ENCODE results near the gene VOPP1. TPM values are rescaled to one million over a fixed set of nuclear protein-coding genes. Genes with fewer than 3 reads are reported as not detected.
A peak's percentile ranks its signal among the peaks of the same experiment; 100 is the strongest.

VOPP1 gene
- total and polyA plus RNA-seq, 10 of the 15 experiments (the other 5 are each of a cell fraction or from before 2014, with no cell fraction given), result 32.8 to 206 (median 129) TPM

DNA sequence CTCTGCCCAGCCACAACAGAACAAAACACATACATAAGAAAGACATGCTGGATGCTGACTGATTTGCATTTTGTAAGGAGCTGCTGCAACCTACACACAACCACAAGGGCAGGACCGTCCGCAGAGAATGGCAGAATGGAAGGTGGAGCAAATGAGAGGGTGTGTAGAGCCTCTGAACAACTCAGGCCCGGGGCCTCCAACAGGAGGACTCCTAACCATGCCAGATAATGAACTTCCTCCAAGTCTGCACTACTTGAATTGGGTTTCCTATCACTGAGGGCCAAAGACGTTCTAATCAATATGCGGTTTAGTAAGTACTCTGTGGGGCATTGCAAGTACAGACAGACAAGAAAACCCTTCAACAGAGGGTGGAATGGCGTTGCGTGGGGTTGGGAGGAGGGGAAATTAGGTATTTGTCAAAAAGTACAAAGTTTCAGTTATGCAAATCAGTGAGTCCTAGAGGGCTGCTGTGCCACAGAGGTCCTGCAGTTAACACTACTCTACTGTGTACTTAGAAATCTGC lies 14.6 kb downstream of the VOPP1 start (continued):
- peak; percentile 73 for TF ChIP-seq ATF7 (IDR thresholded peaks at IDR 0.05; ENCODE audit: low read depth)
- TF ChIP-seq SMC3 (IDR thresholded peaks at IDR 0.05; ENCODE audit: borderline replicate concordance, low read length), result no peak; the same call in 1 of the 2 replicates
- no peak for TF ChIP-seq WRNIP1 (IDR thresholded peaks at IDR 0.05; ENCODE audit: borderline replicate concordance, low read depth, low read length)
- TF ChIP-seq ESRRA (IDR thresholded peaks at IDR 0.05; ENCODE audit: low read length), result no peak
- no peak for TF ChIP-seq CEBPZ (IDR thresholded peaks at IDR 0.05; ENCODE audit: low read depth, low read length)
- TF ChIP-seq, protein P1, sequence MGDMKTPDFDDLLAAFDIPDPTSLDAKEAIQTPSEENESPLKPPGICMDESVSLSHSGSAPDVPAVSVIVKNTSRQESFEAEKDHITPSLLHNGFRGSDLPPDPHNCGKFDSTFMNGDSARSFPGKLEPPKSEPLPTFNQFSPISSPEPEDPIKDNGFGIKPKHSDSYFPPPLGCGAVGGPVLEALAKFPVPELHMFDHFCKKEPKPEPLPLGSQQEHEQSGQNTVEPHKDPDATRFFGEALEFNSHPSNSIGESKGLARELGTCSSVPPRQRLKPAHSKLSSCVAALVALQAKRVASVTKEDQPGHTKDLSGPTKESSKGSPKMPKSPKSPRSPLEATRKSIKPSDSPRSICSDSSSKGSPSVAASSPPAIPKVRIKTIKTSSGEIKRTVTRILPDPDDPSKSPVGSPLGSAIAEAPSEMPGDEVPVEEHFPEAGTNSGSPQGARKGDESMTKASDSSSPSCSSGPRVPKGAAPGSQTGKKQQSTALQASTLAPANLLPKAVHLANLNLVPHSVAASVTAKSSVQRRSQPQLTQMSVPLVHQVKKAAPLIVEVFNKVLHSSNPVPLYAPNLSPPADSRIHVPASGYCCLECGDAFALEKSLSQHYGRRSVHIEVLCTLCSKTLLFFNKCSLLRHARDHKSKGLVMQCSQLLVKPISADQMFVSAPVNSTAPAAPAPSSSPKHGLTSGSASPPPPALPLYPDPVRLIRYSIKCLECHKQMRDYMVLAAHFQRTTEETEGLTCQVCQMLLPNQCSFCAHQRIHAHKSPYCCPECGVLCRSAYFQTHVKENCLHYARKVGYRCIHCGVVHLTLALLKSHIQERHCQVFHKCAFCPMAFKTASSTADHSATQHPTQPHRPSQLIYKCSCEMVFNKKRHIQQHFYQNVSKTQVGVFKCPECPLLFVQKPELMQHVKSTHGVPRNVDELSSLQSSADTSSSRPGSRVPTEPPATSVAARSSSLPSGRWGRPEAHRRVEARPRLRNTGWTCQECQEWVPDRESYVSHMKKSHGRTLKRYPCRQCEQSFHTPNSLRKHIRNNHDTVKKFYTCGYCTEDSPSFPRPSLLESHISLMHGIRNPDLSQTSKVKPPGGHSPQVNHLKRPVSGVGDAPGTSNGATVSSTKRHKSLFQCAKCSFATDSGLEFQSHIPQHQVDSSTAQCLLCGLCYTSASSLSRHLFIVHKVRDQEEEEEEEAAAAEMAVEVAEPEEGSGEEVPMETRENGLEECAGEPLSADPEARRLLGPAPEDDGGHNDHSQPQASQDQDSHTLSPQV (IDR thresholded peaks at IDR 0.05), result no peak
- peak; percentile 89 for TF ChIP-seq POU2F2 (IDR thresholded peaks at IDR 0.05; ENCODE audit: borderline replicate concordance, low read depth, low read length)
- peak; percentile 70 for TF ChIP-seq EED (IDR thresholded peaks at IDR 0.05; ENCODE audit: low read depth)
- TF ChIP-seq NFXL1 (IDR thresholded peaks at IDR 0.05; ENCODE audit: borderline replicate concordance), result no peak
- no peak for TF ChIP-seq MYB (IDR thresholded peaks at IDR 0.05; ENCODE audit: borderline replicate concordance, low read depth, low read length)
- peak; percentile 78 for TF ChIP-seq MTA2 (IDR thresholded peaks at IDR 0.05; ENCODE audit: low read depth)
- TF ChIP-seq, protein P2, sequence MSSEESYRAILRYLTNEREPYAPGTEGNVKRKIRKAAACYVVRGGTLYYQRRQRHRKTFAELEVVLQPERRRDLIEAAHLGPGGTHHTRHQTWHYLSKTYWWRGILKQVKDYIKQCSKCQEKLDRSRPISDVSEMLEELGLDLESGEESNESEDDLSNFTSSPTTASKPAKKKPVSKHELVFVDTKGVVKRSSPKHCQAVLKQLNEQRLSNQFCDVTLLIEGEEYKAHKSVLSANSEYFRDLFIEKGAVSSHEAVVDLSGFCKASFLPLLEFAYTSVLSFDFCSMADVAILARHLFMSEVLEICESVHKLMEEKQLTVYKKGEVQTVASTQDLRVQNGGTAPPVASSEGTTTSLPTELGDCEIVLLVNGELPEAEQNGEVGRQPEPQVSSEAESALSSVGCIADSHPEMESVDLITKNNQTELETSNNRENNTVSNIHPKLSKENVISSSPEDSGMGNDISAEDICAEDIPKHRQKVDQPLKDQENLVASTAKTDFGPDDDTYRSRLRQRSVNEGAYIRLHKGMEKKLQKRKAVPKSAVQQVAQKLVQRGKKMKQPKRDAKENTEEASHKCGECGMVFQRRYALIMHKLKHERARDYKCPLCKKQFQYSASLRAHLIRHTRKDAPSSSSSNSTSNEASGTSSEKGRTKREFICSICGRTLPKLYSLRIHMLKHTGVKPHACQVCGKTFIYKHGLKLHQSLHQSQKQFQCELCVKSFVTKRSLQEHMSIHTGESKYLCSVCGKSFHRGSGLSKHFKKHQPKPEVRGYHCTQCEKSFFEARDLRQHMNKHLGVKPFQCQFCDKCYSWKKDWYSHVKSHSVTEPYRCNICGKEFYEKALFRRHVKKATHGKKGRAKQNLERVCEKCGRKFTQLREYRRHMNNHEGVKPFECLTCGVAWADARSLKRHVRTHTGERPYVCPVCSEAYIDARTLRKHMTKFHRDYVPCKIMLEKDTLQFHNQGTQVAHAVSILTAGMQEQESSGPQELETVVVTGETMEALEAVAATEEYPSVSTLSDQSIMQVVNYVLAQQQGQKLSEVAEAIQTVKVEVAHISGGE (CRISPR knock-in tag; IDR thresholded peaks at IDR 0.05), result no peak
- no peak for TF ChIP-seq FOXK2 (IDR thresholded peaks at IDR 0.05)
- no peak for TF ChIP-seq BRCA1 (IDR thresholded peaks at IDR 0.05; ENCODE audit: low read depth, low read length)
- no peak for TF ChIP-seq JUNB (IDR thresholded peaks at IDR 0.05)
- peak; percentile 63; the same call in 1 of the 2 replicates for TF ChIP-seq YY1 (IDR thresholded peaks at IDR 0.05; ENCODE audit: low read depth, low read length)
- TF ChIP-seq ZNF24 (IDR thresholded peaks at IDR 0.05), result no peak
- TF ChIP-seq IKZF2 (IDR thresholded peaks at IDR 0.05), result peak; percentile 84 to 85
- TF ChIP-seq ZZZ3 (IDR thresholded peaks at IDR 0.05; ENCODE audit: control insufficient read depth, insufficient read length, low read depth), result no peak
- no peak; the same call in 1 of the 2 replicates for TF ChIP-seq CHD1 (IDR thresholded peaks at IDR 0.05; ENCODE audit: low read depth, low read length)
